ENCODE data around the gene DAAM1.

DNA sequence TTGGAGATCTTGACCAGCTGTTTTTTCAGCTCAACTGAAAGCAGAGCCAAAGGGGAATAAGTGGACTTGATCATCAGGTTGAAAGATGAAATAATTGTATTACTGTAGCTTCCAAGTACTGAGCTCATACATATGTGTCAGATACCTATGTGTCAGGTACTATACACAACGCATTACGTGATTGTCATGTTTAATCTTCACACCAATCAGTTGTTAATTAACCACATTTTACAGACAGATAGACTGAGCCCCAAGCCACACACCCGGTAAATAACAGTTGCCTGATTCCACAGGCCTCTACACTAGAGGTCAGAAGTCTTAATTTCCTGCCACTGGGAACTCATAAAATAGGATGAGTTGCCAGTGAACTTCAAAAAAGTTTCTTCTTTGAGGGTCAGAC, 148.2 kb downstream of the DAAM1 start:
- TF ChIP-seq CTCF (IDR thresholded peaks at IDR 0.05), result no peak
- no peak for TF ChIP-seq POLR2A (IDR thresholded peaks at IDR 0.05)
- TF ChIP-seq EP300 (IDR thresholded peaks at IDR 0.05), result no peak
